ENCODE results near the gene FAM43A.

- TF ChIP-seq CTCF (IDR thresholded peaks at IDR 0.05): no peak
- no peak for TF ChIP-seq POLR2A (IDR thresholded peaks at IDR 0.05)
- no peak for TF ChIP-seq EP300 (IDR thresholded peaks at IDR 0.05)
Measured at GRCh38 chr3:194714137-194714455, 28.4 kb downstream of the FAM43A start.
